BJ (cell line): ENCODE data around the gene CACNA1I. TPM values are rescaled to one million over a fixed set of nuclear protein-coding genes. Genes with fewer than 3 reads are reported as not detected.

Source experiments
- CTCF ChIA-PET: fragments of 350-600 bp; formaldehyde crosslinking; extraction: SDS; loops from one replicate; lab custom pipeline; 2021; ENCODE audit warnings: antibody characterized with exemption, inconsistent platforms; lab: Yijun Ruan, JAX
- POLR2A ChIA-PET: fragments of 300-600 bp; sonication (Branson Sonifier 250); formaldehyde crosslinking; extraction: SDS; loops from one replicate; lab custom pipeline; 2021; ENCODE audit warnings: antibody characterized with exemption; lab: Charles Lee
- DNase-seq: peaks from one replicate; pipeline ENCODE4 v3.0.0-alpha.2; 2011; ENCODE audit warnings: low read depth
- H3K27me3 ChIP-seq: 2 replicates; pipeline ENCODE4 v1.6.0; 2011; ENCODE audit warnings: low read length; ENCODE audit not compliant: control insufficient read depth, insufficient read depth
- H3K36me3 ChIP-seq: 2 replicates; pipeline ENCODE4 v1.5.1; 2011; ENCODE audit warnings: low read length; ENCODE audit not compliant: control insufficient read depth, insufficient read depth
- H3K4me3 ChIP-seq: 2 replicates; pipeline ENCODE4 v1.5.1; 2011; ENCODE audit warnings: low read depth, mild to moderate bottlenecking, control low read depth, low read length
- CTCF ChIP-seq: IDR thresholded peaks from 2 replicates; pipeline ENCODE4 v1.5.1; 2011; ENCODE audit warnings: low read depth, mild to moderate bottlenecking, control low read depth, inconsistent platforms, low read length, moderate library complexity; ENCODE audit not compliant: insufficient read depth
- polyA plus RNA-seq: library from polyadenylated mRNA; depleted of rRNA; stranded (reverse); fragments of >200 nt; gene quantifications from 2 replicates; pipeline ENCODE4 v1.2.3, GENCODE V29; 2011

Gene CACNA1I
- polyA plus RNA-seq, 1 experiment: 0.01 TPM

DNA sequence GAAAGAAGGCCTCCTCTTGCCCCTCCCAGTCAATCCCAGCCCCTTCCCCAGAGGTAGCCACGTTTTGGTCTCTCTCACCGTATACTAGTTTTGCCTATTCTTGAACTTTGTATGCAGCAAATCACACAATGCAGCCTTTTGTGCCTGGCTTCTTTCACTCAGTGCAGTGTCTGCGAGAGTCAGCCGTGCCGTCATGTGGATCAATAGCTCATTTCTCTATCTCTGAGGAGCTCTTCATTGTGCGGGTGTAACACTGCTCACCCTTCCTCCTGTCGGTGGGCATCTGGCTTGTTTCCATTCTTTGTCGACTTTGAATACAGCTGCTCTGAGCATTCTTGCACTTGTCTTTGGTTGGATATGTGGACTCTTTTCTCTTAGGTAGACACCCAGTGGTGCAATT, 146.5 kb downstream of the CACNA1I start:
- Histone ChIP-seq H3K36me3 (no peaks in the 10 kb centered on the region), H3K4me3 (no peak overlapping the region), H3K27me3 (peaks cover 2% of the 10 kb centered on the region)
- POLR2A ChIA-PET: no interaction called here
- TF ChIP-seq CTCF: no peak
- no peak for DNase-seq
- CTCF ChIA-PET: interaction anchor here (1.5 kb wide), 1 partner anchor 12 kb away, joined by 3 read pairs; no protein-coding TSS in a partner anchor

- POLR2A ChIA-PET: no interaction called here
- Histone ChIP-seq H3K27me3 (no peaks in the 10 kb centered on the region), H3K36me3 (no peaks in the 10 kb centered on the region), H3K4me3 (no peak overlapping the region)
- TF ChIP-seq CTCF: no peak
- no peak for DNase-seq
- CTCF ChIA-PET: interaction anchor here (1.1 to 1.5 kb wide), 2 partner anchors 13 to 307 kb away, joined by 3 read pairs; no protein-coding TSS in a partner anchor
Measured at GRCh38 chr22:39718206-39718605, 147.7 kb downstream of the CACNA1I start.

DNA sequence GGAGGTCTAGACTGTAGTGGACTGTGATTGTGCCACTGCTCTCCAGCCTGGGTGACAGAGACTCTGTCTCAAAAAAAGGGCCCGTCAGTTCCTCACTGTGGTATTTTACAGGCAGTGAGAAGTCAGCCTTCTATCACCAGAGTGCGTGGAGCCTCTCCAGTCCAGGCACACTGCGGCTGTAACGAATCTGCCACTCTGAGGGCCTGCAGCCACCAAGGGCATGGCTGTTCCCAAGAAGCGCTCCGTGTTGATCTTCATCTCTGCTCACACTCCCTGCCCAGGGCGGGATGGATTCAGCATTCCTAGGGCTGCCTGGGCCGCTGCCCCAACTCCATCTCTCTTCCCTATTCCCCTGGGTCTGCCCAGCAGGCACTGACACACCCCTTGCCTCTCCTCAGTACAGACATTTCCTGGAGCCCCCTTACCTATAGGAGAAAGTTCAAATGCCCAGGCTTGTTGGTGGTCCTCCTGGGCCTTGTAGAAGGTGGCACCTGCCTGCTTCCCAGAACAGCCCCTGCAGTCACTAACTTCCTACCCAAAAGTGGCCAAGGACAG, 148.4 kb downstream of the CACNA1I start:
- ChIA-PET POLR2A (no interaction called here), CTCF (interaction anchor here (1.3 kb wide), 1 partner anchor 184 kb away, joined by 3 read pairs; no protein-coding TSS in a partner anchor)
- H3K27me3 ChIP-seq: no peaks in the 10 kb centered on the region
- no peak for TF ChIP-seq CTCF
- no peak for DNase-seq
- H3K4me3 ChIP-seq: no peak overlapping the region
- no peaks in the 10 kb centered on the region for H3K36me3 ChIP-seq

DNA sequence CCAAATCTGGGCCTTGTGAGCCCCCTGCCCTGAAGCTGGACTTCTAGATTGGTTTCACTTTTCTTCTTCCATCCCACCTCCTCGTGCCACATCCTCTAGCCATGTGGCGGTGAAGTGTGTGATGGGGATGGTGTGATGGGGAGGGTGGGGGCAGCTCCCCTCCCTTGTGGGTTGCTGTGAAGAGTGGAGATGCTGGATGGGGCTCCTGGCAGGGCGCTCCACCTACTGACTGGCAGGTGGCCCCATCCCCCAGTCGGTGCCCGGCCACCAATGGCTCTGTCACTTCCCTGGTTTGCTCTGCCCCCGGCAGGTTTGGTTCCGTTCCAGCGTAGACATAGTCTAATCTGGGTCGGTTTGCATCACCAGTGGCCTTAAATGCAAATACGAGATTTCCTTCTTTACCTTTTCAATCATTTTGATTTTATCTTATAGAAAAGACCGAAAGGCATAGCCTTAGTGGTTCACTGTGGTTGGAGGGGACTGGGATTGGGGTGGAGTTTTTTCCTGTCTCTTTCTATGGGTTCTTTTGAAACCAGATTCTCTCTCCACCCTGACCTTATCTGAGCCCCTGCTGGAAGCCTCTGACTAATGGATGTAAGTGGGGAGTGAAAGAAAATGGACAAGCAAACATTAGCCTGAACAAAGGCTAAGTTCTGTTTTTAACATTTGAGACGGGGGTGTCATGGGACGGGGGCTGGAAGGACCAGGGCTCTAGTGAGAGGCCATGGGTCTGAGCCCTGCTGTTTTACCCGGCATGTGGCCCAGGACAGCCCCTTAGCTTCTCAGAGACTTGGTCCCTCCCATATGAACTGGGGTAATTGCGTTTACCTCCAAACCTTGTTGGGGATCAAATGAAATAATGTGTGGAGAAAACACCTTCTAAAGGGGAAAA, 149.3 kb downstream of the CACNA1I start:
- Histone ChIP-seq H3K4me3 (no peak overlapping the region), H3K36me3 (no peaks in the 10 kb centered on the region), H3K27me3 (no peaks in the 10 kb centered on the region; the same call in 1 of the 2 replicates)
- ChIA-PET CTCF (interaction anchor here (1.3 kb wide), 1 partner anchor 185 kb away, joined by 3 read pairs; no protein-coding TSS in a partner anchor), POLR2A (no interaction called here)
- DNase-seq: no peak
- no peak for TF ChIP-seq CTCF
